Measurements from ENCODE around the gene ING5.

ING5 gene

DNA sequence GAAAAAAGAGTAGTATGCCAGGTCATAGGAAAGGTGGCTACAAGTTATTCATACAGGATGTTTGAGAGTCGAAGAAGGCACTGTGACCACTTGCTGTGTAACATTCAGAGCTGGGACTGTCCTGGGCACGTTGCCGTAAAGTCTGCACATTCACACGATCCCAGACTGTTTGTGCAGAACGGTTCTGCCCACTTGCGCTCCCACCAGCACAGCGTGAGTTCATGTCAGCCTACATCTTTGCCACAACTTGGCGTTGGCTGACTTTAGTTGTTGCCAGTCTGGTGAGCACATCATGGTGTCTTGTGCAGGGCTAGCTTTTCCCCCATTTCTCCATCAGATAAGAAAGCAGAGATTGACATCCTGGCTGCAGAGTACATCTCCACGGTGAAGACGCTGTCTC is 7.0 kb downstream of the ING5 start:
- DNase-seq: no peak

DNA sequence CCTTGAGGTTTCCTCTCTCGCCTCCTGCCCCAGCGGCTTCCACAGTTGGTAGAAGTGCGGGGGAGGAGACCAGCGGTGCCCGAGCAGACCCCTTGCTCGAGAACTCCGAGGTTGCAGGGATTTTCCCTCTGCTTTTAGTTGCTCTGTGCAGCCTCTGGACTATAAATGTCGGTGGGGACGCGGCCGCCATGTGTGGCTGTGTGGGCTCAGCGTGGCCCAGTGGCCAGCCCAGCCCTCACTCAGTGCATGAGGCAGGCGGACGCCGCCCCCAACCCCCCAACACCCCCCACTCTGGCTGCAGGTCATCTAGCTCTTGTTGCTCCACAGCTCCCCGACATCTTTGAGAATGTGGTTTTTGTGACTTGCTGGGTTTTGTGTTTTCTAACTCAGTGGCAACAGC is 17.3 kb downstream of the ING5 start:
- no peak for DNase-seq

DNA sequence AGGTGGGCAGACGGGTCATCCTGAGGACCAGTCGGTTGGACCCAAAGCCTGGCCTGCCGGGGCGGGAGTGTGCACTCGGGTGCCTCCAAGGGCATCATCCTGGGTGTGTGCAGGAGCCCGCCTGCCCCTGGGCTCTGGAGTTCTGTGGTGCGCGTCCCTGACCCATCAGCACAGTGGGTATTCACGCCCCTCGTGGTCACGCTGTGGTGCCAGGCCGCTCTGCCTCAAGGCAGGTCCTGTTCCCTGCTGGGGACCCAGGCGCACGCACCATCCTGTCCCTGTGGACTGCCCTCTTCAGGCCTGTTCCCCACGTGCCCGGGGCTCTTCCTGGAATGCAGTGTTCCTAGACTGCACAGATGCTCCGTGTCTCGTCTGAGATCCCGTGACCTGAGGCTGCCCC is 18.3 kb downstream of the ING5 start:
- no peak for DNase-seq

DNA sequence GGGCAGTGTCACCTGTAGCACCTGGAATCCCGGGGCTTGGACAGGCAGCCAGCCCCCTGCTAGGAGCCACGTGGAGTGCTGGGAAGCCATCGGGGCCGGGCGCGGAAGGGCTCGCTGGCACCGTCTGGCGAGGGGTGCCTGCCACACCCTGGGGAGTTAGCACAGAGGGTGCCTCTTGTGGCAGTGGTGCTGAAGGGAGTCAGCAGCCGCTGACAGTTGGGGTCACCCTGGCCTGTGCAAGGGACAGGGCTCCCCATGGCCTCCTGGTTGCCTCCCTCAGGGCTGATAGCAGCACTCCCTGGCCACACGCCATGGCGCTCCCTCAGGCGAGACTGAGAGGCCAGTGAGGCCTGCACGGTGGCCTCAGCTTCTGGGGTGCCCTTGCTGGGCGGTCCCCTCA is 18.7 kb downstream of the ING5 start:
- DNase-seq: no peak

DNA sequence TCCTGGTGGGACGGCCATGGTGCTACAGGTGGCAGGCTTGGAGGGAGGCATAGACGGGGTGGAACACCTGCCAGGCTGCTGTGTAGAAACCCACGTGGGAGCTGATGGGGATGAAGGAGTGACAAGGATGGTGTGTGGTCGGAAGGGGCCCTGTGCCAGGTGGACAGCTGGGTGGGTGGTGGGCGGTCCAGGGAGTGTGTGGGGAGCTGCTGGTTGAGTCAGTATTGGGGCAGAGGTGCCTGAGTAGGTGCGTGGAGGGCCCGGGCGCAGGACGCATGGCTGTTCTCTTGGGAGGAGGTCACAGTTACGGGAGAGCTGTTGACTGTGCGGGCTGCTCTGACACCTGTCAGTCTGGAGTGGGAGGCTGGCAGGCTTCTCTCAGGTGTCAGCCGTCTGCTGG is 20.0 kb downstream of the ING5 start:
- no peak for DNase-seq

GRCh38 chr2:241722896-241723454 is 21.1 kb downstream of the ING5 start:
- DNase-seq: no peak

- no peak for DNase-seq
These were observed 22.6 kb downstream of the ING5 start for GRCh38 chr2:241724259-241724974.

- DNase-seq: no peak
These were observed 23.4 kb downstream of the ING5 start for GRCh38 chr2:241724975-241725870.

GRCh38 chr2:241726459-241726858 is 24.6 kb downstream of the ING5 start:
- no peak for DNase-seq

GRCh38 chr2:241728000-241728399 is 26.2 kb downstream of the ING5 start:
- DNase-seq: no peak

DNA sequence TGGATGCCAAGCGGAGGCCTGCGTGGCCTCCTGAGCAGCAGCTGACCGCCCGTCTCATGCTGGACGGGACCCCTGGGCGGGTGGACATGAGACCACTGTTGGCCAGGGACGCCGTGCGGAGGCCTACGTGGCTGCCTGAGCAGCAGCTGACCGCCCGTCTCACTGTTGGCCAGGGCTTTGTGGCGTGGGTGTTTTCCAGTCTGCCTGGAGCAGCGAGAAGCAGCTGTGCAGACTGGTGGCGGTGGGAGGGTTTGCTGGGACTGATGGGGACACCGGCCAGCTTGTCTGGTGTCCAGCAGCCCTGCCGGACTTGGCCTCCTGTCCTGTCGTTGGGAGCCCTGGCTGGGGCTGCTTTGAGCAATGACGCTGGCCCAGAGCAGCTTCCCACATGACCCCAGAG is 26.8 kb downstream of the ING5 start:
- DNase-seq: no peak

- peak in 1 of 2 donors; percentile 11 for DNase-seq
These were observed 28.0 kb downstream of the ING5 start for GRCh38 chr2:241729868-241730267.

DNA sequence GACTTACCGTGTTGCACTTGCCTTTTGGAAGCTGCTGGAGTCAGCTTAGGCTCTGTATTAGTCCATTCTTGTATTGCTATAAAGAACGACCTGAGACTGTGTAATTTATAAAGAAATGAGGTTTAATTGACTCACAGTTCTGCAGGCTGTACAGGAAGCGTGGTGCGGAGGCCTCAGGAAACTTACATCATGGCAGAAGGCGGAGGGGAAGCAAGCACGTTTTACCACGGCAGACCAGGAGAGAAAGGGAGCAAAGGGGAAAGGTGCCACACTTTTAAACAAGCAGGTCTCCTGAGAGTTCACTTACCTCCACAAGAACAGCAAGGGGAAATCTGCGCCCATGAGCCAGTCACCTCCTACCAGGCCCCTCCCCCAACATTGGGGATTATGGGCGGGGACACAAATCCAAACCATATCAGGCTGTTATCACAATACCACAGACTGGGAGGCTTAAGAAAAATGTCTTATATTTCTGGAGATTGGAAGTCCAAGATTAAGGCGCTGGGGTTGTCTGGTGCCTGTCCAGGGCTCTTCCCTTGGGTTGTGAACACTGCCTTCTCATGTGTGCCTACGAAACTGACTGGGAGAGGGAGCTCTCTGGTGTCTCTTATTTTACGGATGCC is 28.9 kb downstream of the ING5 start:
- peak; percentile 41 to 50 for DNase-seq

DNA sequence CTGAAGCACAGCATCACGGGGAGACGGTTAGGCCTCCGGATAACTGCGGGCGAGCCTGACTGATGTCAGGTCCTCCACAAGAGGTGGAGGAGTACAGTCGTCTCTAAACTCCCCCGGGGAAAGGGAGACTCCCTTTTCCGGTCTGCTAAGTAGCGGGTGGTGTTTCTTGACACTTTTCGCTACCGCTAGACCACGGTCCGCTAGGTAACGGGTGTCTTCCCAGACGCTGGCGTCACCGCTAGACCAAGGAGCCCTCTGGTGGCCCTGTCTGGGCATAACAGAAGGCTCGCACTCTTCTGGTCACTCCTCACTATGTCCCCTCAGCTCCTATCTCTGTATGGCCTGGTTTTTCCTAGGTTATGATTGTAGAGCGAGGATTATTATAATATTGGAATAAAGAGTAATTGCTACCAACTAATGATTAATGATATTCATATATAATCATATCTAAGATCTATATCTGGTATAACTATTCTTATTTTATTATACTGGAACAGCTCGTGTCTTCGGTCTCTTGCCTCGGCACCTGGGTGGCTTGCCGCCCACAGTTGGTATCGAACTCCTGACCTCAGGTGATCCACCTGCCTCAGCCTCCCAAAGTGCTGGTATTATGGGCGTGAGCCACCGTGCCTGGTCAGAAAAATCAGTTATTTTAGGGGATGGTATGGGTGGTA is 30.8 kb downstream of the ING5 start:
- DNase-seq: peak; percentile 16 to 47

DNA sequence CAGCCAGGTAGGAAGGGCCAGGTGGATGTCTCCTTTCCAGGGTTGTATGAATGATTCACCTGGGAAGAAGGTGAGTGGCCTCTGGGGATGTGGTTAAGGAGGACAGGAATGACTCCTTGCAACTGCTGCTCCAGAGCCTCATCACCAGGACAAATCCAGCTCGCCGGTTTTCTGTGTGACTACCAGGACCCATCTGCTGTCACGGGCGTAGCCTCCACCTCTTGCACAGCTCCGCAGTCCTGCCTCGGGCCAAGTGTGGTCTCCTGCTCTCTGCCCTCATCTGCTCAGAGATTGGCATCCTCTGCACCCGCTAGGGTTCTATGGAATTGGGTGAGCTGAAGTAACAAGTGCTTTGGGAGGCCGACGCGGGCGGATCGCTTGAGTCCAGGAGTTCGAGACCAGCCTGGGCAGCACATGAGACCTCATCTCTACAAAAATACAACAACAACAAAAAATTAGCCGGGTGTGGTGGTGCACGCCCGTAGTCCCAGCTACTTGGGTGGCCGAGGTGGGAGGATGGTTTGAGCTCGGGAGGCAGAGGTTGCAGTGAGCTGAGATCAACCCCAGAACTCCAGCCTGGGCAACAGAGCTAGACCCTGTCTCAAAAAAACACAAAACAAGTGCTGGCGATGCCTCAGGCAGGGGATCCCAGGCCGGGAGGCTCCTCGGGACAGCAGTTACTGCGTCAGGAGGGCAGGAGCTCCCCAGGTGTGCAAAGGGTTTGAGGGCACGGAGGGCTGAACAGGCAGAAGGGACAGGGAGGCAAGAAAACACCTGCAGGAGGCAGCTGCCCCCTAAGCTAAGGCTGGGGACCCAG is 31.8 kb downstream of the ING5 start:
- DNase-seq: no peak

- no peak for DNase-seq
These were observed 32.3 kb downstream of the ING5 start for GRCh38 chr2:241734208-241734466.

DNA sequence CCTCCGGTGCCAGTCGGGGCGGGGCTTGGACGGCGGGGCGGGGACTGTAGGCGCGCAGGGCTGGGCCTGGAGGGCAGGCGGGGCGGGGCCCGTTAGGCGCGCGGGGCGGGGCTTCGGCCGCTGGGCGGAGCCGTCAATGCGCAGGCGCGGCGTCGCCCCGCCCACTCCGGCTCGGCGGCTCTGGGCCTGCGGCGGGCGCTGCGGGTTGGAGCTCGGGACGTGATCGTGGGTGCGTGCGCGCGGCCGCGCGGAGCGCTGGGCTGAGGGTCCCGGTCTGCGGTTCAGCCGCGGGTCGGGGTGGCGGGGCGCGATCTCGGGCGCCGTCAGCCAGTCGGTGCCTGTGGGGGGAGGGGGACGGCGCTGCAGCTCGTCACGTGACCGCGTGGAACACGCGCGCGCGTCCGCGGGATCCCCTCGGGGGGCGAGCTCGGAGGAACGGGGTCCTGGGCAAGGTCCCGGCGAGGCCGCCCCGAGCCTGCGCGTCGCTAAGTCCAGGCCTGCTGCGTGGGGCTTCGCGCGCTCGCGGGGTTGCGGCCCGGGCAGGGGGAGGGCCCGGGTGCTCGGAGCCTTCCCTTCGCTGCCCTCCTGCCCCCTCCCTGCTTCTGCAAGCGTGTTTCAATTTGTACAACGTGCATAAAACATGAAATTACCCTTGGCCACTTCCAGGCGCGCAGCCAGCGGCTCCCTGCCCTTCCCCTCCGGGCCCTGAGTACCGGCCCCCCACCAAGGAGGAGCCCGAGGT is 32.8 kb downstream of the ING5 start, which contains the start of gene D2HGDH:
D2HGDH (plus strand) TSS at position 164 of the 742 bp plus-strand sequence. CDS start 595 bp downstream, outside the sequence.
- peak; percentile 77 to 96 for DNase-seq

DNA sequence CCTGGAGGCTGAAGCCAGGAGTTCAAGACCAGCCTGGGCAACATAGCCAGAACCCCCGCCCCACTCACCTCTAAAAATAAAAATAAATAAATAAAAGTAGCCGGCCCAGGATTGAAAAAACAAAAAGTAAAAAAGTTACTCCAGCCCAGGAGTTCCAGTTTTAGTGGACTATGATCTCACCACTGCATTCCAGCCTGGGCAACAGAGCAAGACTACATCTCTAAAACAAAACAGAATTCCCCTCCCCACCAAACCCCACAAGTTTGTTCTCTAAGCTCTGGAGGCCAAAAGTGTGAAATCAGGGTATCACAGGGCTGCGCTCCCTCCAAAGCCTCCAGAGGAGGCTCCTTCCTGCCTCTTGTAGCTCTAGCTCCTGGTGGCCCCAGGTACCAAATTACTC is 34.3 kb downstream of the ING5 start:
- no peak for DNase-seq

- no peak for DNase-seq
These were observed 36.3 kb downstream of the ING5 start for GRCh38 chr2:241738040-241738686.

- no peak for DNase-seq
These were observed 37.3 kb downstream of the ING5 start for GRCh38 chr2:241739177-241739576.

- DNase-seq: peak; percentile 20 to 35
These were observed 37.8 kb downstream of the ING5 start for GRCh38 chr2:241739651-241740050.
